K562 (cell line): Measurements from ENCODE around the gene TOR1AIP2. TPM values are rescaled to one million over a fixed set of nuclear protein-coding genes. Genes with fewer than 3 reads are reported as not detected.

Experiments used
- AFF4 ChIP-seq: sonication (generic); formaldehyde crosslinking; IDR thresholded peaks from 2 replicates; pipeline ENCODE4 v1.8.0; 2023; ENCODE audit warnings: mild to moderate bottlenecking, missing genetic modification reagents
- BMI1 ChIP-seq: fragments of 150-350 bp; IDR thresholded peaks from 2 replicates; pipeline ENCODE4 v1.6.1; 2014; ENCODE audit warnings: low read length
- CAMTA2 ChIP-seq: fragments of 250-450 bp; sonication (Bioruptor Pico); conservative IDR thresholded peaks from 2 replicates; pipeline ENCODE4 v1.5.1; 2022
- TAF15 ChIP-seq: fragments of 200-400 bp; formaldehyde crosslinking; IDR thresholded peaks from 2 replicates; pipeline ENCODE4 v1.6.1; 2017; ENCODE audit warnings: mild to moderate bottlenecking, low read depth, low read length, moderate library complexity
- ZNF212 ChIP-seq: fragments of 450-650 bp; formaldehyde crosslinking; IDR thresholded peaks from 2 replicates; pipeline ENCODE4 v1.4.0; 2020; ENCODE audit warnings: mild to moderate bottlenecking
- ZNF407 ChIP-seq: fragments of 450-650 bp; IDR thresholded peaks from 2 replicates; pipeline ENCODE4 v1.6.1; 2016; ENCODE audit warnings: low read depth
- polyA plus RNA-seq, 8 experiments: library from polyadenylated mRNA; depleted of rRNA in 4 of 8; stranded (reverse) in 5 of 8; unstranded in 3 of 8; fragments of >200 nt; fragmentation: Nextera tagmentation in 2 of 8; fragmentation: Illumina TruSeq in 1 of 8; extraction: Ambion mirVana in 2 of 8; extraction: Trizol in 1 of 8; gene quantifications; 2 replicates each; pipeline versions ENCODE4 v1.2.1 to v1.2.3, GENCODE V29; 2011 to 2014; ENCODE audit warnings: inconsistent platforms in 1 of 8, missing spikeins in 1 of 8
- total RNA-seq, 7 experiments: library from RNA; depleted of rRNA in 6 of 7; stranded (reverse); fragments of >200 nt in 6 of 7; fragmentation: Illumina TruSeq in 2 of 7; extraction: Trizol in 2 of 7; gene quantifications; 2 replicates each; pipeline versions ENCODE4 v1.2.1 to v1.2.3, GENCODE V29; 2011 to 2021; ENCODE audit warnings: low replicate concordance in 1 of 7
- TF ChIP-seq, protein P1 (sequence below): sonication (generic); formaldehyde crosslinking; IDR thresholded peaks from 2 replicates; pipeline ENCODE4 v1.8.0; 2023; ENCODE audit warnings: missing genetic modification reagents, mild to moderate bottlenecking, borderline replicate concordance

The TOR1AIP2 gene
- total and polyA plus RNA-seq, 9 of the 15 experiments (the other 6 are each of a cell fraction or from before 2014, with no cell fraction given): 16.7 to 122 (median 41.4) TPM

DNA sequence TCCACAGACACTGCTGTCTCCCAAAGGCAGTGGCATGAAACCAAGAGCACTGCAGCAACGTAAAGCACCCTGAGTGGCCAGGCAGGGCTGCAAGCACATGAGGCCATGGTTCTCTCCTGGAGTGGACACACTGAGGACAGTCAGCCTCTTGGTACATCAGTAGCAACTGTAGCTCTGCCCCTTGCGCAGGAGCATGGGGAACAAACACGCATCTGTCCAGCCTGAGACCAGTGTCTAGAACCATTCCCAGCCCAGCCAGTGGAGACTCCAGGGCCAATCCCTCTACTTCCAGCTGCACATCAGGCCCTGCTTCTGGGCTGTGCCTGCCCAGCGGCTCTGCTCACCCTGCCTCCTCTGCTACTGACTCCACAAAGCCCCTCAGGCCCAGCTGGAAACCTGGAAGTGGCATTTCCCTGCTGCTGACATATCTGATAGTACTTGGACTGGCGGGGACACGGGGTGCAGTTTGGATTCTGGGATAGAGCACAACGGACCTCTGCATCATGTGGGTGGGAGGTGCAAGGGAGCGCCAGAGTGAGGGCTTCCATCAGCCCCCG lies 49.0 kb downstream of the TOR1AIP2 start (continued):
- TF ChIP-seq TAF15 (no peak), ZNF212 (CRISPR knock-in tag) (no peak), ZNF407 (no peak), BMI1 (no peak), AFF4 (CRISPR knock-in tag) (no peak), CAMTA2 (CRISPR knock-in tag) (no peak)
- TF ChIP-seq, protein P1, sequence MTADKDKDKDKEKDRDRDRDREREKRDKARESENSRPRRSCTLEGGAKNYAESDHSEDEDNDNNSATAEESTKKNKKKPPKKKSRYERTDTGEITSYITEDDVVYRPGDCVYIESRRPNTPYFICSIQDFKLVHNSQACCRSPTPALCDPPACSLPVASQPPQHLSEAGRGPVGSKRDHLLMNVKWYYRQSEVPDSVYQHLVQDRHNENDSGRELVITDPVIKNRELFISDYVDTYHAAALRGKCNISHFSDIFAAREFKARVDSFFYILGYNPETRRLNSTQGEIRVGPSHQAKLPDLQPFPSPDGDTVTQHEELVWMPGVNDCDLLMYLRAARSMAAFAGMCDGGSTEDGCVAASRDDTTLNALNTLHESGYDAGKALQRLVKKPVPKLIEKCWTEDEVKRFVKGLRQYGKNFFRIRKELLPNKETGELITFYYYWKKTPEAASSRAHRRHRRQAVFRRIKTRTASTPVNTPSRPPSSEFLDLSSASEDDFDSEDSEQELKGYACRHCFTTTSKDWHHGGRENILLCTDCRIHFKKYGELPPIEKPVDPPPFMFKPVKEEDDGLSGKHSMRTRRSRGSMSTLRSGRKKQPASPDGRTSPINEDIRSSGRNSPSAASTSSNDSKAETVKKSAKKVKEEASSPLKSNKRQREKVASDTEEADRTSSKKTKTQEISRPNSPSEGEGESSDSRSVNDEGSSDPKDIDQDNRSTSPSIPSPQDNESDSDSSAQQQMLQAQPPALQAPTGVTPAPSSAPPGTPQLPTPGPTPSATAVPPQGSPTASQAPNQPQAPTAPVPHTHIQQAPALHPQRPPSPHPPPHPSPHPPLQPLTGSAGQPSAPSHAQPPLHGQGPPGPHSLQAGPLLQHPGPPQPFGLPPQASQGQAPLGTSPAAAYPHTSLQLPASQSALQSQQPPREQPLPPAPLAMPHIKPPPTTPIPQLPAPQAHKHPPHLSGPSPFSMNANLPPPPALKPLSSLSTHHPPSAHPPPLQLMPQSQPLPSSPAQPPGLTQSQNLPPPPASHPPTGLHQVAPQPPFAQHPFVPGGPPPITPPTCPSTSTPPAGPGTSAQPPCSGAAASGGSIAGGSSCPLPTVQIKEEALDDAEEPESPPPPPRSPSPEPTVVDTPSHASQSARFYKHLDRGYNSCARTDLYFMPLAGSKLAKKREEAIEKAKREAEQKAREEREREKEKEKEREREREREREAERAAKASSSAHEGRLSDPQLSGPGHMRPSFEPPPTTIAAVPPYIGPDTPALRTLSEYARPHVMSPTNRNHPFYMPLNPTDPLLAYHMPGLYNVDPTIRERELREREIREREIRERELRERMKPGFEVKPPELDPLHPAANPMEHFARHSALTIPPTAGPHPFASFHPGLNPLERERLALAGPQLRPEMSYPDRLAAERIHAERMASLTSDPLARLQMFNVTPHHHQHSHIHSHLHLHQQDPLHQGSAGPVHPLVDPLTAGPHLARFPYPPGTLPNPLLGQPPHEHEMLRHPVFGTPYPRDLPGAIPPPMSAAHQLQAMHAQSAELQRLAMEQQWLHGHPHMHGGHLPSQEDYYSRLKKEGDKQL (CRISPR knock-in tag): no peak
